DND-41 (cell line): ENCODE results near the gene IL1RAP.

ENCODE experiments used
- CTCF ChIP-seq: IDR thresholded peaks from 2 replicates; pipeline ENCODE4 v1.5.1; 2012; ENCODE audit warnings: borderline replicate concordance, low read length, moderate library complexity, mild to moderate bottlenecking; ENCODE audit not compliant: poor library complexity, severe bottlenecking; ENCODE audit errors: extremely low read depth
- EZH2 ChIP-seq: IDR thresholded peaks from 3 replicates; pipeline ENCODE4 v1.6.1; 2012; ENCODE audit warnings: borderline replicate concordance, low read depth, mild to moderate bottlenecking, moderate library complexity, low read length, inconsistent platforms; ENCODE audit not compliant: severe bottlenecking

DNA sequence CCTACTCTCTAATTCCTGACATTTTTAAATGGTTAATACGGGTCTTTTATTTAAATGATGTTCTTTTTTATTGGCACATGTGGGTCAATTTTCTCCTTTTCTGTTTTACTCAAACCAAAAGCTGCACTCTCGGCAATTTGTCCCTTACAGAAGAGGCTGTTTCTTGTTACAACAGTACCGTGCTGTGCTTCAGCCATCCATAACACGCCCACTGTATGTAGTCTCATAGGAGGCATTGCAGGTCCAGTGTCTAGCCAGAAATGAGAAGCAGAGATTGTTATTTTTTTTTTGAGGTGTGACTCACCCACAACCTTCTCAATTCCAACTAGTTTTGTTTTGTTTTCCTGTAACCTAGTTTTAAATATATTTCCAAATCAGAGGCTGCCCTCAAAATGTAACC lies 184.0 kb downstream of the IL1RAP start:
- no peak for TF ChIP-seq CTCF
- TF ChIP-seq EZH2 = no peak
